Measurements from ENCODE around the gene GNG12. TPM values are rescaled to one million over a fixed set of nuclear protein-coding genes. Genes with fewer than 3 reads are reported as not detected.

GNG12 gene
- total and polyA plus RNA-seq, 2 donors (not counting 3 experiments of a cell fraction or from before 2014, with no cell fraction given): 107 to 152 TPM

GRCh38 chr1:67769633-67770256 is 63.5 kb downstream of the GNG12 start:
- no TSS peak for BruUV-seq (replicated peaks)
- no peaks in the 10 kb centered on the region for H3K9me1 ChIP-seq (replicated peaks; ENCODE audit: control insufficient read depth, extremely low read depth, insufficient read depth, low read length)
- H3K4me2 ChIP-seq (ENCODE audit: insufficient read depth, low read length): no peak overlapping the region
- peaks cover 0 to 4% of the 10 kb centered on the region in 2 experiments for H3K36me3 ChIP-seq (ENCODE audit: control insufficient read depth in 2 of 2, extremely low read depth in 1 of 2, insufficient read depth in 2 of 2, low read length in 2 of 2)
- dilution Hi-C loops (cut with MboI; ENCODE audit: extremely low pct_ligation_motif_present, low sequenced_read_pairs) (loop anchor here (25.0 kb wide), 1 partner anchor 232 kb away; no protein-coding TSS in a partner anchor), intact Hi-C loops (cut with micrococcal nuclease) (loop anchor here (2.0 to 5.0 kb wide), 2 partner anchors 128 to 287 kb away; no protein-coding TSS in a partner anchor)
- POLR2A ChIA-PET: no interaction called here
- CTCF ChIA-PET: interaction anchor here (1.1 to 5.5 kb wide), 3 partner anchors 62 to 237 kb away, joined by 4 to 108 read pairs (median 20); partner anchors contain the start of gene GNG12
- H3K9ac ChIP-seq (replicated peaks; ENCODE audit: extremely low read depth, insufficient read depth, low read length): no peak overlapping the region
- H3K4me1 ChIP-seq (ENCODE audit: control insufficient read depth, extremely low read depth, insufficient read depth, low read length): peaks cover 41% of the 10 kb centered on the region
- H3K27me3 ChIP-seq (ENCODE audit: control insufficient read depth in 2 of 2, insufficient read depth in 2 of 2, low read length in 2 of 2): no peaks in the 10 kb centered on the region
- no peak overlapping the region for H2AFZ ChIP-seq (ENCODE audit: low read depth, low read length)
- no peaks in the 10 kb centered on the region for H3K9me3 ChIP-seq (replicated peaks; ENCODE audit: control insufficient read depth, insufficient read depth, low read length)
- DNase-seq (ENCODE audit: low read depth, low spot score) (no peak), FAIRE-seq (no peak)
- H3K27ac ChIP-seq (ENCODE audit: insufficient read depth, low read depth, low read length): no peak overlapping the region
- H3K4me3 ChIP-seq (replicated peaks in 1 of 3; ENCODE audit: insufficient read depth in 1 of 3, low read depth in 1 of 3, low read length in 3 of 3): no peak overlapping the region
- no peak for TF ChIP-seq POLR2AphosphoS5 (IDR thresholded peaks at IDR 0.05; ENCODE audit: insufficient read depth, low read depth, low read length)
- no peak for TF ChIP-seq MAX (IDR thresholded peaks at IDR 0.05; ENCODE audit: insufficient read depth, insufficient read length)
- TF ChIP-seq GATA2 (IDR thresholded peaks at IDR 0.05; ENCODE audit: insufficient read depth, insufficient read length, low read depth, low read length): no peak
- TF ChIP-seq FOS (IDR thresholded peaks at IDR 0.05; ENCODE audit: borderline replicate concordance, insufficient read depth, low read length): no peak
- no peak for TF ChIP-seq EZH2 (IDR thresholded peaks at IDR 0.05; ENCODE audit: borderline replicate concordance, low read depth, low read length, severe bottlenecking)
- TF ChIP-seq MYC (IDR thresholded peaks at IDR 0.05; ENCODE audit: low read depth, low read length): no peak
- no peak for TF ChIP-seq POLR2A (IDR thresholded peaks at IDR 0.05; ENCODE audit: low read depth, low read length)
- TF ChIP-seq JUN (IDR thresholded peaks at IDR 0.05; ENCODE audit: borderline replicate concordance, insufficient read depth, insufficient read length, low read depth): no peak
- TF ChIP-seq, protein P1, sequence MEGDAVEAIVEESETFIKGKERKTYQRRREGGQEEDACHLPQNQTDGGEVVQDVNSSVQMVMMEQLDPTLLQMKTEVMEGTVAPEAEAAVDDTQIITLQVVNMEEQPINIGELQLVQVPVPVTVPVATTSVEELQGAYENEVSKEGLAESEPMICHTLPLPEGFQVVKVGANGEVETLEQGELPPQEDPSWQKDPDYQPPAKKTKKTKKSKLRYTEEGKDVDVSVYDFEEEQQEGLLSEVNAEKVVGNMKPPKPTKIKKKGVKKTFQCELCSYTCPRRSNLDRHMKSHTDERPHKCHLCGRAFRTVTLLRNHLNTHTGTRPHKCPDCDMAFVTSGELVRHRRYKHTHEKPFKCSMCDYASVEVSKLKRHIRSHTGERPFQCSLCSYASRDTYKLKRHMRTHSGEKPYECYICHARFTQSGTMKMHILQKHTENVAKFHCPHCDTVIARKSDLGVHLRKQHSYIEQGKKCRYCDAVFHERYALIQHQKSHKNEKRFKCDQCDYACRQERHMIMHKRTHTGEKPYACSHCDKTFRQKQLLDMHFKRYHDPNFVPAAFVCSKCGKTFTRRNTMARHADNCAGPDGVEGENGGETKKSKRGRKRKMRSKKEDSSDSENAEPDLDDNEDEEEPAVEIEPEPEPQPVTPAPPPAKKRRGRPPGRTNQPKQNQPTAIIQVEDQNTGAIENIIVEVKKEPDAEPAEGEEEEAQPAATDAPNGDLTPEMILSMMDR (IDR thresholded peaks at IDR 0.05; ENCODE audit: extremely low read depth in 1 of 2, insufficient read depth in 1 of 2, low read depth in 1 of 2, low read length in 2 of 2): no peak
- peaks cover 52% of the 10 kb centered on the region for H3K79me2 ChIP-seq (ENCODE audit: control insufficient read depth, insufficient read depth, low read length)
- no peaks in the 10 kb centered on the region for H4K20me1 ChIP-seq (replicated peaks; ENCODE audit: control insufficient read depth, extremely low read depth, insufficient read depth, low read length)
